Nephron progenitor cell (in vitro differentiated cells): ENCODE data around the gene MLH3.

Source experiments
- DNase-seq: peaks from one replicate; pipeline ENCODE4 v3.0.0; 2021
- H3K27ac Mint-ChIP-seq: 2 replicates; pipeline ENCODE4 v1.8.0; 2021; ENCODE audit warnings: mild to moderate bottlenecking, moderate library complexity, mixed read lengths
- H3K27me3 Mint-ChIP-seq: 2 replicates; pipeline ENCODE4 v1.8.0; 2021; ENCODE audit warnings: mild to moderate bottlenecking, low read depth, mixed read lengths; ENCODE audit not compliant: poor library complexity
- H3K36me3 Mint-ChIP-seq: 2 replicates; pipeline ENCODE4 v1.8.0; 2021; ENCODE audit warnings: low read depth, mixed read lengths
- H3K4me1 Mint-ChIP-seq: 2 replicates; pipeline ENCODE4 v1.8.0; 2021; ENCODE audit warnings: mixed read lengths
- H3K4me3 Mint-ChIP-seq: 2 replicates; pipeline ENCODE4 v1.8.0; 2021; ENCODE audit warnings: mild to moderate bottlenecking, moderate library complexity, mixed read lengths
- H3K9me3 Mint-ChIP-seq: 2 replicates; pipeline ENCODE4 v1.8.0; 2021; ENCODE audit warnings: mild to moderate bottlenecking, moderate library complexity, mixed read lengths
- CTCF ChIP-seq: fragments of 200-600 bp; sonication (generic); IDR thresholded peaks from 2 replicates; pipeline ENCODE4 v1.5.0; 2021; ENCODE audit warnings: antibody characterized with exemption

The MLH3 gene

GRCh38 chr14:75046899-75047298, 4.4 kb downstream of the MLH3 start:
- TF ChIP-seq CTCF, result no peak
- Mint-ChIP-seq H3K27me3 (peaks cover 4% of the 10 kb centered on the region), H3K9me3 (peaks cover 45% of the 10 kb centered on the region), H3K36me3 (peaks cover 69% of the 10 kb centered on the region), H3K27ac (no peak overlapping the region), H3K4me1 (peaks cover 12% of the 10 kb centered on the region), H3K4me3 (no peak overlapping the region)
- DNase-seq, result no peak

GRCh38 chr14:75046275-75046674, 5.0 kb downstream of the MLH3 start:
- no peak overlapping the region for H3K27ac Mint-ChIP-seq
- peaks cover 42% of the 10 kb centered on the region for H3K9me3 Mint-ChIP-seq
- no peak overlapping the region for H3K4me3 Mint-ChIP-seq
- no peak for TF ChIP-seq CTCF
- H3K27me3 Mint-ChIP-seq, result peaks cover 4% of the 10 kb centered on the region
- peaks cover 7% of the 10 kb centered on the region for H3K4me1 Mint-ChIP-seq
- H3K36me3 Mint-ChIP-seq, result peaks cover 71% of the 10 kb centered on the region
- no peak for DNase-seq

- Mint-ChIP-seq H3K4me3 (no peak overlapping the region), H3K9me3 (peaks cover 31% of the 10 kb centered on the region), H3K36me3 (peaks cover 75% of the 10 kb centered on the region), H3K4me1 (peaks cover 6% of the 10 kb centered on the region), H3K27ac (no peak overlapping the region), H3K27me3 (peaks cover 4% of the 10 kb centered on the region)
- no peak for DNase-seq
- no peak for TF ChIP-seq CTCF
Observed at GRCh38 chr14:75044752-75045151, 6.5 kb downstream of the MLH3 start.

- peaks cover 75% of the 10 kb centered on the region for H3K36me3 Mint-ChIP-seq
- no peak for TF ChIP-seq CTCF
- peaks cover 6% of the 10 kb centered on the region for H3K4me1 Mint-ChIP-seq
- H3K4me3 Mint-ChIP-seq, result no peak overlapping the region
- DNase-seq, result no peak
- H3K27ac Mint-ChIP-seq, result no peak overlapping the region
- peaks cover 2% of the 10 kb centered on the region for H3K27me3 Mint-ChIP-seq
- H3K9me3 Mint-ChIP-seq, result peaks cover 26% of the 10 kb centered on the region
Observed at GRCh38 chr14:75044322-75044721, 6.9 kb downstream of the MLH3 start.

- H3K9me3 Mint-ChIP-seq, result peaks cover 6% of the 10 kb centered on the region
- H3K4me3 Mint-ChIP-seq, result no peak overlapping the region
- peaks cover 6% of the 10 kb centered on the region for H3K4me1 Mint-ChIP-seq
- peak overlapping the region; percentile 44 for H3K27ac Mint-ChIP-seq
- DNase-seq, result no peak
- peaks cover 70% of the 10 kb centered on the region for H3K36me3 Mint-ChIP-seq
- TF ChIP-seq CTCF, result no peak
- H3K27me3 Mint-ChIP-seq, result no peaks in the 10 kb centered on the region
Observed at GRCh38 chr14:75042035-75042434, 9.2 kb downstream of the MLH3 start.

- DNase-seq, result no peak
- Mint-ChIP-seq H3K36me3 (peaks cover 70% of the 10 kb centered on the region), H3K4me3 (no peak overlapping the region), H3K4me1 (peaks cover 6% of the 10 kb centered on the region), H3K27ac (no peak overlapping the region), H3K9me3 (peaks cover 3% of the 10 kb centered on the region), H3K27me3 (no peaks in the 10 kb centered on the region)
- TF ChIP-seq CTCF, result no peak
Observed at GRCh38 chr14:75041613-75042012, 9.7 kb downstream of the MLH3 start.
